GM19025 (cell line): ENCODE results near the gene THBD.

Source experiments
- ATAC-seq: cut with Tn5 transposase; IDR thresholded peaks from one replicate; pipeline ENCODE4 v1.9.1; 2021; ENCODE audit warnings: mild to moderate bottlenecking, low read depth, moderate library complexity; ENCODE audit not compliant: unreplicated experiment

The THBD gene

DNA sequence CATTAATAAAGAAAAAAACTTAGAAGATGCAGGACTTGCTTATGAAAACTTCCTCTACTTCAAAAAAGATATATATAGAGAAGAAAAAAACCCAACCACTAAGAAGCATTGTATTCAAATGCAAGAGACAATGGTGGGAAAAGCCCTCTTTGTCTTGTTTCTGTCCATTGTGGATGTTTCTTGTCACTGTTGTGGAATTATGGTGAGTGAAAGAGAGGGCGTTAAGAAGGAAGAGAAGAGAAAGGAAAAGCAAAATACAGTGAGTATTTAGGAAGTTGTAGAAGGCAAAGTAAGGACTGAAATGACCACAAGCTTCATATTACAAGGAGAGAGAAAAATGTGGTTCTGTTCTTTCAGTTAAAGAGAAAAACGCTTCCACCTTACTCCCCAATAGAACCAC lies 14.1 kb upstream of the THBD start:
- ATAC-seq: no peak

DNA sequence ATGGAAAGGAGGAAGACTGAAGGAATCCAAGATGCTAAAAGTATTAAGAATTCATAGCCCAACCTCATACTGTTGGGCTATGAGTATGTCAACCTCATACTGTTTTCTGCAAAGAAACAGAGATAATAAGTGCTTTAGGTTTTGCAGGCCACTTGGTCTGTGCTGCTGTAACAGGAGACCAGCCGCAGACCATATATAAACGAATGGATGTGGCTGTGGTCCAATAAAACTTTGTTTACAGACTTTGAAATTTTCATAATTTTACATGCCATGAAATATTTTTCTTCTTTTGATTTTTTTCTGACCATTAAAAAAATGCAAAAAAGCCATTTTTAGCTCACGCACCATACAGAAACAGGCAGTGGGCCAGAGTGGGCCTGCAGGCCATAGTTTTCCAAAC lies 13.7 kb upstream of the THBD start:
- no peak for ATAC-seq

DNA sequence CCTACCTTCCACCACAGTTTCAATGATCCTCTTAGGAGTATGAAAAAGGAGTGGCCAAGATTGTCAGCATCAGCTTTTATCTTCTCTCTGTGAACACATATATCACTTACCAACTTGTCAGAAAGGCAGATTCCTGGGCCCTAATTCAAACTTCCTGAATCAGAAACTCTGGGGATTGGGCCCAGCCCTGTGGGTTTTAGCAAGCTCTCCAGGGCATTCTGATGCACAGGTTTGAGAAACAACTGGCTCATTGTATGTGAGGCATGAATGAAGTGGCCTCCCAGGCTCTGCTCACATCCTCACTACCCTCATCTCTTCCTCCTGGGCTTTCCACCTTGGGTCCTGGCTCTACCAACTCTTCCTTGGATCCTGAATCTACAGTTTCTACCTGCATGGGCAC lies 13.2 kb upstream of the THBD start:
- ATAC-seq: no peak

DNA sequence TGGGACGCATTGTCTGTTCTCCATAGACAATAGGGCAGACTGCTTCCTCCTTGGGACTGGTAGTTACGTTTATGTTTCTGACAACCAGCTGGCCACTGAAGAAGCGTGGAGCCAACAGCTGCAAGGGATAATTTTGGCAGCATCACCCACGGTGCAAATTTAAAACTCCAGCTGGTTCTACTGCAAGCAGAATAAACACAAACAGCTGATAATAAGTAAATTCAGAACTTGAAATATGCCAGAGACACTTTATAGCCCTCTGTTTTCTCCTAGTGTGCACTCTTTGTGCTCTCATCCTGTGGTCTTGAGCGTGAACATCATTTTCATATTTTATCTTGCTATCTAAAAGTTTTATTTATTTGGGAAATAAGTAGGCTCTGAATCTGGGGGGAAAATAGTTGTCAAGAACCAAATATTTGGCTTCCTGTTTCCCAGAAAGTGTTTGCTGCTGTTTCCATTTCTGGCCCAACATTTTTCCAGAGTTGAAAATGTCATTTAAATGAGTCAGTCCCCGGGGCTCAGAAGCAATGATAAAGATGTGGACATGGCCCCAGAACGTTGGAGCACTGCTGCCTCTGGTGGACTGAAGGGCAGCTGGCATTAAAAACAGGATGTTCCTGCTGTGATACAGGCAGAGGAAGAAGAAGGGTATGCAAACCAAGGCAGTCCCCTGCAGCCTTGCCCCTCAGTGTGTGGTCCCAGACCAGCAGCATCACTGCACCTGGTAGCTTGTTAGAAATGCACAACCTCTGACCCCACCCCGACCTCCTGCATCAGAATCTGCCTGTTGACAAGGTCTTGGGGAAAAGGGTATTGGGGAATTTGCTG lies 12.5 kb upstream of the THBD start:
- ATAC-seq: no peak

DNA sequence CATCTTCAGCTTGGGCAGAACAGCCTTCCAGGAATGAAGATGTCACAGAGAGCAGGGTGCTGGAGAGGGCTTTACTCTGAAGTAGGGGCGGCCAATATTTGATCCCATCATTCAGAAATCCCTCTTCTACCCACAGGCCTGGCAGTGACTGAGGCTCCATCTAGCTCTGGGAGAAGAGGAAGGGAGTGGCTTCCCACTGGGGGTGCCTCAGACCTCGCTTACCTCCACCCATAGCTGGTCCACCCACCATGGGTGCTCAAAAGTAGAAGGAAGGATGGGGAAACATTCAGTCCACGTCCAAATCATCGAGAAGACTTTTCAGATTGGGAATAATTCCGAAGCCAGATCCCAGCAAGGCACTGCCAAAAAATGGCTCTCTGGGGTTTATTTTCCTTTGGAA lies 11.8 kb upstream of the THBD start:
- no peak for ATAC-seq

DNA sequence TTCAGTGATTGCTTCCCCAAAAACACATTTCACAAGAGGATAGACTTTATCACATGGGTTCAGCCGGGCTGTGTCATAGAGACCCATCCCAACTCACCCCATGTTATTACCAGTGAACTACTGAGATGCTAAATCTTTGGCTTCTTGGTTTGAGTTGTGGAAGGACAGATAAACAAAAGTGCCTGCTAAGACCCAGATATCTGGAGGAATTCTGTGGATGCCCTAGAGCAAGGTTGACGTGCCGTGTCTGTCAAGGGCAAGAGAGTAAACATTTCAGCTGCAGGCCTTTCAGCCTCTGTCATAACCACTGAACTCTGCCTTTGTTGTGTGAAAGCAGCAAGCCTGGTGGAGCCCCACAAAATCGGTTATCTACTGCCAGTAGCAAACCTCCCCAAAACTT lies 11.2 kb upstream of the THBD start:
- ATAC-seq: no peak

DNA sequence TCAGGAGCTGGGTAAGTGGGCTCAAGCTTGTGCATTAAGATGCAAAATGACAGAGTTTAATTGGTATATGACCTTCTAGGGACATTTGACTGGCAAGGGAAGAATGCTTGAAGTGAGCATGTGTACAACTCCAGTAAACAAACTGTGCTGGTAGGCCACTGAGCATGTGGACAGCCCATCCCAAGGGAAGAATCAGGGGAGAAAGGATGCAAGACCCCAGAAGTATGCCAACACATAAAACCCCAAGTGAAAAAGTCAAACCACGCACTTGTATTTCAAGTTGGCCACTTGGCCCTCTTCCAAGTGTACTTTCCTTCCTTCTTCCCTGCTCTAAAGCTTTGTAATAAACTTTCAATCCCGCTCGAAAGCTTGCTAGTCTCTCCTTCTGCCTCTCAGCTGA lies 10.4 kb upstream of the THBD start:
- ATAC-seq: no peak

DNA sequence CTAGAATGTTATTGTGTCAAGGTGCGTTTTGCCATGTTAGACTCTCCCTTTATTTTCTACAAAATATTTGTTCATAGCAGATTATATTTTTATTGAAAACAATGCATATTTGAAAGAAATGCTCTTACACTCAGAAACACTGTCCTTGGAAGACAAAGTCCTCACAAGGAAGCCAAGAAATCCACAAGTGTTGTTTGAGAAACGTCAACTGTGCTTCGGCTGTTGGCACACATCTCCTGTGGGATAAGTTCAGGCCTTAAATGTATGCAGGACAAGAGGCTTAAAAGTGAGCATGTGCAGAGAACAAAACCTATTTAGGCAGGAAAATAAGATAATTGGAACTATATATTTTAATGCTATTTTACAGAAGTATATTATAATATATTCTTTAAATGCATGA lies 9.5 kb upstream of the THBD start:
- no peak for ATAC-seq

DNA sequence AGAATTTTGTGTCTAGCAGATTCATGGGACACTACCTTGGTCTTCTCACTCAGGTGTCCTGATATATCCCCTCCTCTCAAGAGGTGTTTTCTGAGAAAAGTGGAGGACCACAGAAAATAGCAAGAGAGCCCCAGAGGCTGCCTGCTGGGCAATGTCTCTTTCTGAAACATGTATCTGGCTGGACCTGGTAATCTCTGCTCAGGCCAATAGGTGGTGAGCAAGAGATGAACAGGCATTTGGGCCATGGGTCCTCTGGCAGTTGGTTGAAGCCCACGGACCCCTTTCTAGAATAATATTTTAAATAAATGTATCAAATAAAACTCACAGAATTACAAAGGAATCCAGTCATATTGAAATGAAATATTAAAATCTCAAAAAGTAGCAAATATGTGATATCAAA lies 8.8 kb upstream of the THBD start:
- no peak for ATAC-seq

GRCh38 chr20:23052904-23053303 lies 3.4 kb upstream of the THBD start:
- ATAC-seq: no peak

- no peak for ATAC-seq
Measured at GRCh38 chr20:23050847-23051627, 1.6 kb upstream of the THBD start.

GRCh38 chr20:23050076-23050838 lies 785 bp upstream of the THBD start:
- no peak for ATAC-seq

DNA sequence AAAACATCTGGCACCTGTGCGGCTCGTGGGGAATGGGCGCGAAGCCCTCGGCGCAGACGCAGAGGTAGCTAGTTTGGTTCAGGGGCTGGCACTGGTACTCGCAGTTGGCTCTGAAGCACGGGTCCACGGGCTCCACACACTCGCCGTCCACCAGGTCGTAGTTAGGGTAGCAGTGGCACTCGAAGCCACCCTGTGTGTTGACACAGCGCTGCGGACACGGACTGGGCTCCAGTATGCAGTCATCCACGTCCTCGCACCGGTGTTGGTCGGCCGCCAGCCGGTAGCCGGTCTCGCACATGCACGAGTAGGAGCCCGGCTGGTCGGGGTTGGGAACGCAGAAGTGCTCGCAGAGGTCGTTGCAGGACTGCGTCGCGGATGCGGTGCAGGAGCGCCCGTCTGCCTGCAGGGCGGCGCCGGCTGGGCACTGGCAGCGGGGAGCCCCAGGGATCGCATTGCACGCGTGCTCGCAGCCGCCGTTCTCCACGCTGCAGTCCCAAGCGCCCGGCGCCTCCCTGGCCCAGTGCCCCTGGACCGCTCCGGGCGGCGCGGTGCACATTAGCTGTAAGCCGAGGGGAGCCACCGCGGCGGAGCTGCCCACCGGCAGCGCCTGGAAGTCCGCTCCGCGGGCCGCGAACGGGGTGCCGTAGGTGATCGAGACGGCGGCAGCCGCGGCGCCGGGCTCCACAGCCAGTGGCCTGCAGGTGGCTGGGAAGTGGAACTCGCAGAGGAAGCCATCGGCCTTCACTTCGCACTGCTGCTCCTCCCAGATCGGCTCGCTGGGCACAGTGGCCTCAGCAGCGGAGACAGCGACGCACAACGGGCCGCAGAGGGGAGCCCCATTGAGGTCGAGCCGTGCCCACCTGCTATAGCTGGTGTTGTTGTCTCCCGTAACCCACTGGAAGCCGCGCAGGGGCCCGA lies 930 bp downstream of the THBD start:
- no peak for ATAC-seq

- ATAC-seq: no peak
Measured at GRCh38 chr20:23047738-23048214, 1.7 kb downstream of the THBD start.

GRCh38 chr20:23047001-23047737 lies 2.3 kb downstream of the THBD start:
- no peak for ATAC-seq

DNA sequence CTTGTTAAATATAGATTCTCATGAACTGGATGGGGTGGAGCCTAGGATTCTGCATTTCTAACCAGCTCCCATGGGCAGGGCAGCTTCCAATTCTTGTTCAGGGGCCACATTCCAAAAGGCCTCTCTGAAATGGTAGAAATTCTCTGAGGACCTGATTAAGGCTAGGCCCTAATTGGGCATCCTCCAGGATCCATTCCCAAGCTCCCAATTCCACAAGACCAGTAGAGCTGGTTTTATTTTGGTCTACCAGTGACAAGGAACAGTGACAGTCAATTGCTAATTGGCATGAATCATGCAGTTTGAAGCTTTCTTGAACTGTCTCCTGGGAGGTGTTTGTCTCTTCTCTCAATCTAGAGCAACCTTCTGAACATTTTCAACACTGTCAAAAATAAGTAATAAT lies 3.0 kb downstream of the THBD start:
- ATAC-seq: no peak

GRCh38 chr20:23043376-23043775 lies 6.1 kb downstream of the THBD start:
- ATAC-seq: no peak

DNA sequence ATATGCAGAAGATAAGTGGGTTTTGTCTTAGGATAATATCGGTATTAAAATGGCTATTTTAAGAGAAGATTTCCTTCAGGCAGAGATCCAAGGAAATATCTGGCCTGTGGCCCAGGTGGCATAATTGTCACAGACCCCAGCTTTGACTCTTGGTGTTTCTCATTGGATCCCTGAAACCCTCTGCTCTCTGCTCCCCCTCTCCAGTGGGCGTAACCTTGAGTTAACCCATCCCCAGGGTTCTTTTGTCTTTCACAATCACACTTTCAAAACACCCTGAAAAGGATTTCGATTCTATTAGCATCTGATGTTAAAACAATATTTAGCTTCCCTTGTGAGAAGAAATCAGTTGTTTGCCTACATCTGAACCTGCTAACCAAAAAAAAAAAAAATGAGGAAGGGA lies 7.2 kb downstream of the THBD start:
- no peak for ATAC-seq

- no peak for ATAC-seq
Measured at GRCh38 chr20:23039885-23040508, 9.5 kb downstream of the THBD start.
